ENCODE results near the gene DDA1.
"Not testable (repeated sequence)": the region's sequence is repeated elsewhere in the genome, so short reads cannot be mapped to it uniquely, and the experiment has no call there.

Gene DDA1

GRCh38 chr19:17353386-17353785 lies 44.0 kb downstream of the DDA1 start:
- TF ChIP-seq CTCF (IDR thresholded peaks at IDR 0.05), result no peak
- Histone ChIP-seq H3K4me1 (ENCODE audit: control insufficient read depth in 1 of 2, insufficient read depth in 1 of 2, low read depth in 1 of 2, low read length in 1 of 2) (peaks cover 0 to 4% of the 10 kb centered on the region in 2 experiments), H3K4me3 (ENCODE audit: low read depth in 1 of 2, low read length in 1 of 2) (no peak overlapping the region), H3K27me3 (peaks cover 55% of the 10 kb centered on the region), H3K27ac (no peak overlapping the region), H3K9me3 (no peaks in the 10 kb centered on the region), H3K36me3 (no peaks in the 10 kb centered on the region)

GRCh38 chr19:17357078-17357666 lies 47.8 kb downstream of the DDA1 start:
- no peak for TF ChIP-seq CTCF (IDR thresholded peaks at IDR 0.05)
- H3K4me3 ChIP-seq (ENCODE audit: low read depth in 1 of 2, low read length in 1 of 2), result no peak overlapping the region

GRCh38 chr19:17357724-17358123 lies 48.4 kb downstream of the DDA1 start:
- Histone ChIP-seq H3K9me3 (no peaks in the 10 kb centered on the region), H3K27me3 (peaks cover 18% of the 10 kb centered on the region), H3K36me3 (no peaks in the 10 kb centered on the region), H3K4me3 (ENCODE audit: low read depth in 1 of 2, low read length in 1 of 2) (no peak overlapping the region), H3K4me1 (ENCODE audit: control insufficient read depth in 1 of 2, insufficient read depth in 1 of 2, low read depth in 1 of 2, low read length in 1 of 2) (no peaks in the 10 kb centered on the region), H3K27ac (no peak overlapping the region)
- TF ChIP-seq CTCF (IDR thresholded peaks at IDR 0.05), result no peak

More at GRCh38 chr19:17357078-17357666, 47.8 kb downstream of the DDA1 start:
- peaks cover 18% of the 10 kb centered on the region for H3K27me3 ChIP-seq
- H3K9me3 ChIP-seq, result no peaks in the 10 kb centered on the region
- H3K4me1 ChIP-seq (ENCODE audit: control insufficient read depth in 1 of 2, insufficient read depth in 1 of 2, low read depth in 1 of 2, low read length in 1 of 2), result no peaks in the 10 kb centered on the region
- H3K27ac ChIP-seq, result no peak overlapping the region
- H3K36me3 ChIP-seq, result no peaks in the 10 kb centered on the region

GRCh38 chr19:17358395-17358794 lies 49.0 kb downstream of the DDA1 start:
- no peak overlapping the region for H3K27ac ChIP-seq

GRCh38 chr19:17359905-17360800 lies 50.8 kb downstream of the DDA1 start:
- Histone ChIP-seq H3K4me1 (ENCODE audit: control insufficient read depth in 1 of 2, insufficient read depth in 1 of 2, low read depth in 1 of 2, low read length in 1 of 2) (no peaks in the 10 kb centered on the region), H3K9me3 (no peaks in the 10 kb centered on the region), H3K27me3 (peaks cover 12% of the 10 kb centered on the region), H3K27ac (no peak overlapping the region), H3K4me3 (ENCODE audit: low read depth in 1 of 2, low read length in 1 of 2) (no peak overlapping the region), H3K36me3 (no peaks in the 10 kb centered on the region)
- no peak for TF ChIP-seq CTCF (IDR thresholded peaks at IDR 0.05)

More at GRCh38 chr19:17358395-17358794, 49.0 kb downstream of the DDA1 start:
- TF ChIP-seq CTCF (IDR thresholded peaks at IDR 0.05), result no peak
- Histone ChIP-seq H3K36me3 (no peaks in the 10 kb centered on the region), H3K9me3 (no peaks in the 10 kb centered on the region), H3K4me1 (ENCODE audit: control insufficient read depth in 1 of 2, insufficient read depth in 1 of 2, low read depth in 1 of 2, low read length in 1 of 2) (no peaks in the 10 kb centered on the region), H3K4me3 (ENCODE audit: low read depth in 1 of 2, low read length in 1 of 2) (no peak overlapping the region), H3K27me3 (peaks cover 16% of the 10 kb centered on the region)

- peaks cover 12% of the 10 kb centered on the region for H3K27me3 ChIP-seq
- H3K36me3 ChIP-seq; H3K4me3 ChIP-seq (ENCODE audit: low read depth in 1 of 2, low read length in 1 of 2); H3K4me1 ChIP-seq (ENCODE audit: control insufficient read depth in 1 of 2, insufficient read depth in 1 of 2, low read depth in 1 of 2, low read length in 1 of 2); H3K27ac ChIP-seq; H3K9me3 ChIP-seq: not testable (repeated sequence)
These were observed 54.7 kb downstream of the DDA1 start for GRCh38 chr19:17363852-17364605.
